PC-9 (cell line): Measurements from ENCODE around the gene EVPL. TPM values are rescaled to one million over a fixed set of nuclear protein-coding genes. Genes with fewer than 3 reads are reported as not detected.

Experiments used
- BruUV-seq: library from RNA; stranded (reverse); fragments of 400-500 nt; replicated peaks from 2 replicates; lab custom pipeline; 2021; lab: Mats Ljungman, UMichigan
- CTCF ChIA-PET: fragments of 300-600 bp; sonication (Branson Sonifier 250); formaldehyde crosslinking; loops from one replicate; lab custom pipeline; 2022; ENCODE audit warnings: antibody characterized with exemption; lab: Charles Lee
- POLR2A ChIA-PET: fragments of 300-600 bp; sonication (Branson Sonifier 250); formaldehyde crosslinking; loops from one replicate; lab custom pipeline; 2022; ENCODE audit warnings: antibody characterized with exemption; ENCODE audit not compliant: unreplicated experiment; lab: Charles Lee
- DNase-seq, 2 experiments: peaks; one replicate each; pipeline versions ENCODE4 v3.0.0 to v3.0.0-alpha.2; 2015 to 2022; ENCODE audit warnings: mixed read lengths in 1 of 2
- H2AFZ ChIP-seq: fragments of 200-600 bp; sonication (generic); 2 replicates; pipeline ENCODE4 v1.8.1; 2017; ENCODE audit warnings: antibody characterized with exemption
- H3F3A ChIP-seq: fragments of 200-600 bp; sonication (generic); 2 replicates; pipeline ENCODE4 v1.8.1; 2017; ENCODE audit warnings: antibody characterized with exemption, mild to moderate bottlenecking, low read depth; ENCODE audit not compliant: insufficient read depth
- H3K27ac ChIP-seq: fragments of 200-600 bp; sonication (generic); 2 replicates; pipeline ENCODE4 v1.6.1; 2016; ENCODE audit warnings: mixed run types
- H3K27me3 ChIP-seq: fragments of 200-600 bp; sonication (generic); 2 replicates; pipeline ENCODE4 v1.6.1; 2016; ENCODE audit warnings: low read depth, mixed run types; ENCODE audit not compliant: insufficient read depth
- H3K36me3 ChIP-seq: fragments of 200-600 bp; sonication (generic); 2 replicates; pipeline ENCODE4 v1.6.1; 2016; ENCODE audit warnings: low read depth, mixed run types
- H3K4me1 ChIP-seq: fragments of 200-600 bp; sonication (generic); replicated peaks from 2 replicates; pipeline ENCODE4 v1.6.1; 2016; ENCODE audit warnings: mixed run types; ENCODE audit not compliant: insufficient read depth
- H3K4me2 ChIP-seq: fragments of 200-600 bp; sonication (generic); 2 replicates; pipeline ENCODE4 v1.6.1; 2017; ENCODE audit warnings: mixed run types
- H3K4me3 ChIP-seq: fragments of 200-600 bp; sonication (generic); 2 replicates; pipeline ENCODE4 v1.6.1; 2016; ENCODE audit warnings: mixed run types
- H3K79me2 ChIP-seq: fragments of 200-600 bp; sonication (generic); 2 replicates; pipeline ENCODE4 v1.6.1; 2017; ENCODE audit warnings: low read depth, mixed run types
- H3K9me2 ChIP-seq: fragments of 200-600 bp; sonication (generic); 2 replicates; pipeline ENCODE4 v1.8.1; 2017; ENCODE audit warnings: mild to moderate bottlenecking; ENCODE audit not compliant: insufficient read depth
- H3K9me3 ChIP-seq: fragments of 200-600 bp; sonication (generic); 2 replicates; pipeline ENCODE4 v1.8.1; 2016; ENCODE audit warnings: low read depth; ENCODE audit not compliant: insufficient read depth
- H4K20me1 ChIP-seq: fragments of 200-600 bp; sonication (generic); 2 replicates; pipeline ENCODE4 v1.8.1; 2017; ENCODE audit not compliant: insufficient read depth
- EZH2 ChIP-seq: fragments of 200-600 bp; sonication (generic); IDR thresholded peaks from 2 replicates; pipeline ENCODE4 v1.8.0; 2017; ENCODE audit warnings: antibody characterized with exemption, low read depth
- intact Hi-C: fragments of 100-400 bp; cut with micrococcal nuclease; formaldehyde crosslinking; loops from one replicate; pipeline ENCODE4 v1.10.0; 2022; ENCODE audit not compliant: unreplicated experiment
- total RNA-seq: library from RNA; stranded (reverse); gene quantifications from 2 replicates; pipeline ENCODE4 v1.2.3, GENCODE V29; 2021
- TF ChIP-seq, protein P1 (sequence below): fragments of 200-600 bp; sonication (generic); conservative IDR thresholded peaks from 2 replicates; pipeline ENCODE4 v1.6.1; 2017; ENCODE audit warnings: mixed run types, antibody characterized with exemption, mild to moderate bottlenecking, moderate library complexity

The EVPL gene
- total RNA-seq, 1 experiment from 2014 or later = 60.8 TPM

- intact Hi-C loops = no loop called here
- H3K27me3 ChIP-seq = no peaks in the 10 kb centered on the region
- H3K9me2 ChIP-seq = no peaks in the 10 kb centered on the region
- no peak for DNase-seq
- H3F3A ChIP-seq = no peaks in the 10 kb centered on the region
- H3K27ac ChIP-seq = no peak overlapping the region
- H3K9me3 ChIP-seq = no peaks in the 10 kb centered on the region
- H3K4me3 ChIP-seq = no peak overlapping the region
- TF ChIP-seq, protein P1, sequence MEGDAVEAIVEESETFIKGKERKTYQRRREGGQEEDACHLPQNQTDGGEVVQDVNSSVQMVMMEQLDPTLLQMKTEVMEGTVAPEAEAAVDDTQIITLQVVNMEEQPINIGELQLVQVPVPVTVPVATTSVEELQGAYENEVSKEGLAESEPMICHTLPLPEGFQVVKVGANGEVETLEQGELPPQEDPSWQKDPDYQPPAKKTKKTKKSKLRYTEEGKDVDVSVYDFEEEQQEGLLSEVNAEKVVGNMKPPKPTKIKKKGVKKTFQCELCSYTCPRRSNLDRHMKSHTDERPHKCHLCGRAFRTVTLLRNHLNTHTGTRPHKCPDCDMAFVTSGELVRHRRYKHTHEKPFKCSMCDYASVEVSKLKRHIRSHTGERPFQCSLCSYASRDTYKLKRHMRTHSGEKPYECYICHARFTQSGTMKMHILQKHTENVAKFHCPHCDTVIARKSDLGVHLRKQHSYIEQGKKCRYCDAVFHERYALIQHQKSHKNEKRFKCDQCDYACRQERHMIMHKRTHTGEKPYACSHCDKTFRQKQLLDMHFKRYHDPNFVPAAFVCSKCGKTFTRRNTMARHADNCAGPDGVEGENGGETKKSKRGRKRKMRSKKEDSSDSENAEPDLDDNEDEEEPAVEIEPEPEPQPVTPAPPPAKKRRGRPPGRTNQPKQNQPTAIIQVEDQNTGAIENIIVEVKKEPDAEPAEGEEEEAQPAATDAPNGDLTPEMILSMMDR = no peak
- TF ChIP-seq EZH2 = no peak
- no peak overlapping the region for H2AFZ ChIP-seq
- ChIA-PET POLR2A (no interaction called here), CTCF (no interaction called here)
- no peaks in the 10 kb centered on the region for H3K79me2 ChIP-seq
- H3K4me1 ChIP-seq = no peaks in the 10 kb centered on the region
- H3K36me3 ChIP-seq = no peaks in the 10 kb centered on the region
- no TSS peak for BruUV-seq
- no peaks in the 10 kb centered on the region for H4K20me1 ChIP-seq
- H3K4me2 ChIP-seq = no peak overlapping the region
Measured at GRCh38 chr17:76018801-76019200, 8.3 kb downstream of the EVPL start.

- no peak overlapping the region for H3K4me3 ChIP-seq
- no peak overlapping the region for H3K27ac ChIP-seq
- DNase-seq = no peak
- CTCF ChIA-PET = no interaction called here
- TF ChIP-seq, protein P1 = no peak
- no peak for TF ChIP-seq EZH2
- H3K9me2 ChIP-seq = no peaks in the 10 kb centered on the region
- no peaks in the 10 kb centered on the region for H3K79me2 ChIP-seq
- POLR2A ChIA-PET = no interaction called here
- no peaks in the 10 kb centered on the region for H4K20me1 ChIP-seq
- no peaks in the 10 kb centered on the region for H3K9me3 ChIP-seq
- no peaks in the 10 kb centered on the region for H3K27me3 ChIP-seq
- H3K36me3 ChIP-seq = no peaks in the 10 kb centered on the region
- no peak overlapping the region for H3K4me2 ChIP-seq
- no peaks in the 10 kb centered on the region for H3K4me1 ChIP-seq
- intact Hi-C loops = no loop called here
- no peak overlapping the region for H2AFZ ChIP-seq
- H3F3A ChIP-seq = no peaks in the 10 kb centered on the region
- no TSS peak for BruUV-seq
Measured at GRCh38 chr17:76018340-76018680, 8.8 kb downstream of the EVPL start.

DNA sequence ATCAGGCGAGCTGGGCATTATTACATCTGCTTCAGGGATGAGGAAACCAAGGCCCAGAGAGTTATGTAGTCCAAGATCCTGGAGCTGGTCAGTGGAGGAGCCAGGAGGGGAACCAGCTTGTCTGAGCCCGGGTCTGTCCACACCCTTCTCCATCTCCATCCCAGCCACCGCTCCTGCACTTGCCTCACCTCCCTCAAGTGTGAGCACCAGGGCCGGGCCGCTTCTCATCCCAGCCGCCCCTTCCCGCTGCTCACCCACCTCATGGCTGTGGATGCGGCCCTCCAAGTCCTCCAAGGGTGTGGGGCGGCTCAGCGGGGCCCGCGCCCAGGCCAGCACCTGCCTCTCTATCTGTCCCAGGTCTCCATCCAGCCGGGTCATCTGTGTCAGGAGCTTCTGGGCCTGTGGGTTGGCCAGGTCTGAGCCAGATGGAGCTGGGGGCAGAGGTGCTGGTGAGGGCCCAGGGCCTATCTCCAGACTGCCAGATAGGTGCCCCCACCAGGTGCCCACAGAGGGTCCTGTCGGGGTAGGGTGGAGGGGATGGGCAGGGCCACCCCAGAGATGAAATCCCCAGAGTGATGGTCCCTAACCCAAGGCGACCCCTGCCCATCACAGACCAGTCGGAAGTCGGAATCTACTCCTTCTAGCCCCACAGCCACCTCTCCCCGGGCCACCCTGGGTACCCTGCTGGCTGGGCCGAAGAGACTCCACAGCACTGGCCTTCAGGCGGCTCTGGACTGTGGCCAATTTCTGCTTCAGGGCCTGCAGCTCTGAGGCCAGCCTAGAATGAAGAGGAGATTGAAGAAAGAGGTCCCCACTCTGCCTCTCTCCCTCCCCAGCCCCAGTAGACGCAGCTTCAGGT is 9.4 kb downstream of the EVPL start:
- H4K20me1 ChIP-seq = no peaks in the 10 kb centered on the region
- H3F3A ChIP-seq = no peaks in the 10 kb centered on the region
- H3K27ac ChIP-seq = no peak overlapping the region
- H3K79me2 ChIP-seq = no peaks in the 10 kb centered on the region
- no peak for DNase-seq
- TF ChIP-seq, protein P1 = no peak
- TF ChIP-seq EZH2 = no peak
- no peaks in the 10 kb centered on the region for H3K27me3 ChIP-seq
- ChIA-PET POLR2A (no interaction called here), CTCF (interaction anchor here (0.6 kb wide), 1 partner anchor 101 kb away, joined by 4 read pairs; no protein-coding TSS in a partner anchor)
- no peak overlapping the region for H2AFZ ChIP-seq
- H3K4me1 ChIP-seq = no peaks in the 10 kb centered on the region
- H3K36me3 ChIP-seq = no peaks in the 10 kb centered on the region
- H3K4me3 ChIP-seq = no peak overlapping the region
- intact Hi-C loops = no loop called here
- no peaks in the 10 kb centered on the region for H3K9me2 ChIP-seq
- no TSS peak for BruUV-seq
- H3K4me2 ChIP-seq = no peak overlapping the region
- no peaks in the 10 kb centered on the region for H3K9me3 ChIP-seq
